ENCODE data around the gene MYCBP. TPM values are rescaled to one million over a fixed set of nuclear protein-coding genes. Genes with fewer than 3 reads are reported as not detected.
"Not testable (repeated sequence)": the region's sequence is repeated elsewhere in the genome, so short reads cannot be mapped to it uniquely, and the experiment has no call there.

Gene MYCBP
- total RNA-seq, 2 experiments from 2014 or later: 21.5 to 47.6 TPM

- peaks cover 60% of the 10 kb centered on the region for H3K36me3 ChIP-seq (ENCODE audit: insufficient read depth, low read length)
- no peak overlapping the region for H2AFZ ChIP-seq (ENCODE audit: low read length)
- H4K20me1 ChIP-seq (ENCODE audit: insufficient read depth, low read length): 0 out of 2 replicates have a peak, but pooled peaks cover under 1% of the 10 kb centered on the region
- CTCF ChIA-PET (ENCODE audit: unreplicated experiment): no interaction called here
- H3K9me2 ChIP-seq (ENCODE audit: insufficient read depth, low read length): no peaks in the 10 kb centered on the region
- no peaks in the 10 kb centered on the region for H3K9me3 ChIP-seq (ENCODE audit: low read length)
- no peak overlapping the region for H3K4me2 ChIP-seq (ENCODE audit: low read length)
- H3K4me1 ChIP-seq (ENCODE audit: insufficient read depth, low read length, poor library complexity, severe bottlenecking): peaks cover 9% of the 10 kb centered on the region
- TF ChIP-seq EZH2phosphoT487 (IDR thresholded peaks at IDR 0.05; ENCODE audit: borderline replicate concordance, low read depth, low read length) (no peak), CTCF (conservative IDR thresholded peaks at IDR 0.05; ENCODE audit: low read length) (no peak)
- H3K4me3 ChIP-seq (ENCODE audit: low read depth, low read length, poor library complexity, severe bottlenecking): no peak overlapping the region
- POLR2A ChIA-PET: interaction anchor here (0.6 to 0.7 kb wide), 2 partner anchors 389 to 884 kb away, joined by 3 to 4 read pairs; no protein-coding TSS in a partner anchor
- no peak overlapping the region for H3K27ac ChIP-seq (ENCODE audit: low read depth, low read length, poor library complexity, severe bottlenecking)
- peaks cover 12% of the 10 kb centered on the region for H3K79me2 ChIP-seq (ENCODE audit: insufficient read depth, low read depth, low read length)
- DNase-seq (ENCODE audit: low spot score): no peak
- no TSS peak for BruUV-seq (replicated peaks)
- intact Hi-C loops (cut with micrococcal nuclease; ENCODE audit: unreplicated experiment): no loop called here
Observed at GRCh38 chr1:38852780-38853179, 20.4 kb downstream of the MYCBP start.

- TF ChIP-seq CTCF (conservative IDR thresholded peaks at IDR 0.05; ENCODE audit: low read length) (no peak), EZH2phosphoT487 (IDR thresholded peaks at IDR 0.05; ENCODE audit: borderline replicate concordance, low read depth, low read length) (no peak)
- Histone ChIP-seq H3K4me3 (ENCODE audit: low read depth, low read length, poor library complexity, severe bottlenecking) (no peak overlapping the region), H3K9me2 (ENCODE audit: insufficient read depth, low read length) (no peaks in the 10 kb centered on the region), H3K36me3 (ENCODE audit: insufficient read depth, low read length) (peaks cover 68% of the 10 kb centered on the region), H3K4me2 (ENCODE audit: low read length) (peak overlapping the region; percentile 7; the same call in 1 of the 2 replicates), H3K4me1 (ENCODE audit: insufficient read depth, low read length, poor library complexity, severe bottlenecking) (peaks cover 10% of the 10 kb centered on the region), H3K27ac (ENCODE audit: low read depth, low read length, poor library complexity, severe bottlenecking) (peak overlapping the region; percentile 45), H3K79me2 (ENCODE audit: insufficient read depth, low read depth, low read length) (no peaks in the 10 kb centered on the region), H4K20me1 (ENCODE audit: insufficient read depth, low read length) (no peaks in the 10 kb centered on the region), H3K9me3 (ENCODE audit: low read length) (no peaks in the 10 kb centered on the region), H2AFZ (ENCODE audit: low read length) (peak overlapping the region; percentile 5; the same call in 1 of the 2 replicates)
- DNase-seq (ENCODE audit: low spot score): peak; percentile 35
- ChIA-PET CTCF (ENCODE audit: unreplicated experiment) (no interaction called here), POLR2A (interaction anchor here (0.6 to 1.0 kb wide), 3 partner anchors 34 to 725 kb away, joined by 3 to 7 read pairs (median 3); partner anchors contain the start of gene GJA9)
- intact Hi-C loops (cut with micrococcal nuclease; ENCODE audit: unreplicated experiment): no loop called here
- no TSS peak for BruUV-seq (replicated peaks)
Observed at GRCh38 chr1:38848071-38848470, 25.1 kb downstream of the MYCBP start.

DNA sequence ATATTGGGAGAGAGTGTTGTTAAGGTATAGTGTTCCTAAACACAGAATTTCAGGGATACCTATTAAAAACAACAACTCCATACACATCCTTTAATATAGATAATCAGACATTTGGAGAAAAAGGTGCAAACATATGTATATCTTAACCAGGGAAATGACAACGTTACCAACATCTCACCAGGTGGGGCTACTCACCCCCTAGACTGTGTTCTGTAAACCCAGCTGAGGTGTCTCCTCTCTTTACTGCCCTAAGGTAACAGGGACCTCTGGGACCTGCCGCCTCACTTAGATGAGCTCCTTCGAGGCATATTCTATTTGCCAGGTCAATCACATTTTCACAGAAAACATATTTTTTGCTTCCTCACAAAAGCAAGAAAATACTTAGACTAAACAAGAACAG lies 26.9 kb downstream of the MYCBP start:
- H3K27ac ChIP-seq (ENCODE audit: low read depth, low read length, poor library complexity, severe bottlenecking): no peak overlapping the region
- peaks cover 10% of the 10 kb centered on the region for H3K4me1 ChIP-seq (ENCODE audit: insufficient read depth, low read length, poor library complexity, severe bottlenecking)
- no TSS peak for BruUV-seq (replicated peaks)
- H3K9me2 ChIP-seq (ENCODE audit: insufficient read depth, low read length): no peaks in the 10 kb centered on the region
- H3K4me2 ChIP-seq (ENCODE audit: low read length): no peak overlapping the region
- intact Hi-C loops (cut with micrococcal nuclease; ENCODE audit: unreplicated experiment): no loop called here
- H3K9me3 ChIP-seq (ENCODE audit: low read length): no peaks in the 10 kb centered on the region
- no peak overlapping the region for H3K4me3 ChIP-seq (ENCODE audit: low read depth, low read length, poor library complexity, severe bottlenecking)
- POLR2A ChIA-PET: interaction anchor here (0.5 to 0.7 kb wide), 2 partner anchors 24 to 44 kb away, joined by 3 to 4 read pairs; no protein-coding TSS in a partner anchor
- no peaks in the 10 kb centered on the region for H4K20me1 ChIP-seq (ENCODE audit: insufficient read depth, low read length)
- 0 out of 2 replicates have a peak, but pooled peaks have one; percentile 14 for TF ChIP-seq CTCF (conservative IDR thresholded peaks at IDR 0.05; ENCODE audit: low read length)
- TF ChIP-seq EZH2phosphoT487 (IDR thresholded peaks at IDR 0.05; ENCODE audit: borderline replicate concordance, low read depth, low read length): no peak
- DNase-seq (ENCODE audit: low spot score): no peak
- CTCF ChIA-PET (ENCODE audit: unreplicated experiment): no interaction called here
- no peaks in the 10 kb centered on the region for H3K79me2 ChIP-seq (ENCODE audit: insufficient read depth, low read depth, low read length)
- no peak overlapping the region for H2AFZ ChIP-seq (ENCODE audit: low read length)
- peaks cover 59% of the 10 kb centered on the region for H3K36me3 ChIP-seq (ENCODE audit: insufficient read depth, low read length)

DNA sequence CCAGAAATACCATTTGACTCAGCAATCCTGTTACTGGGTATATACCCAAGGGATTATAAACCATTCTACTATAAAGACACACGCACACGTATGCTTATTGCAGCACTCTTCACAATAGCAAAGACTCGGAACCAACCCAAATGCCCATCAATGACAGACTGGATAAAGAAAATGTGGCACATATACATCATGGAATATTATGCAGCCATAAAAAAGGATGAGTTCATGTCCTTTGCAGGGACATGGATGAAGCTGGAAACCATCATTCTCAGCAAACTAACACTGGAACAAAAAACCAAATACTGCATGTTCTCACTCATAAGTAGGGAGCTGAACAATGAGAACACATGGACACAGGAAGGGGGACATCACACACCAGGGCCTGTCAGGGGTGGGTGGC lies 28.1 kb downstream of the MYCBP start:
- H3K4me2 ChIP-seq (ENCODE audit: low read length); H3K9me2 ChIP-seq (ENCODE audit: insufficient read depth, low read length); BruUV-seq (replicated peaks); H3K4me1 ChIP-seq (ENCODE audit: insufficient read depth, low read length, poor library complexity, severe bottlenecking); H3K27ac ChIP-seq (ENCODE audit: low read depth, low read length, poor library complexity, severe bottlenecking); H3K4me3 ChIP-seq (ENCODE audit: low read depth, low read length, poor library complexity, severe bottlenecking); H2AFZ ChIP-seq (ENCODE audit: low read length); intact Hi-C loops (cut with micrococcal nuclease; ENCODE audit: unreplicated experiment); H3K79me2 ChIP-seq (ENCODE audit: insufficient read depth, low read depth, low read length); DNase-seq (ENCODE audit: low spot score); POLR2A ChIA-PET; H3K9me3 ChIP-seq (ENCODE audit: low read length); H4K20me1 ChIP-seq (ENCODE audit: insufficient read depth, low read length): not testable (repeated sequence)
- CTCF ChIA-PET (ENCODE audit: unreplicated experiment): interaction anchor here (0.5 kb wide), 1 partner anchor 855 kb away, joined by 7 read pairs; no protein-coding TSS in a partner anchor
- peaks cover 60% of the 10 kb centered on the region for H3K36me3 ChIP-seq (ENCODE audit: insufficient read depth, low read length)

Data from OCI-LY7 (cell line).